Spleen (tissue), 11 donors: ENCODE data around the gene E2F3. TPM values are rescaled to one million over a fixed set of nuclear protein-coding genes. Genes with fewer than 3 reads are reported as not detected.

ENCODE experiments used
- DNase-seq: peaks from one replicate; pipeline ENCODE4 v3.0.0-alpha.2; 2020
- H3K27ac ChIP-seq, 8 donors: fragments of 200-600 bp; sonication (generic) in 7 of 8; 1 replicate in 4 of 8; 2 replicates in 4 of 8; pipeline versions ENCODE4 v1.5.0 to v1.8.0; 2016 to 2021; ENCODE audit warnings: inconsistent platforms in 4 of 8, mild to moderate bottlenecking in 4 of 8, moderate library complexity in 1 of 8
- H3K27me3 ChIP-seq, 7 donors: fragments of 200-600 bp; sonication (generic) in 6 of 7; replicated peaks in 1 of 7; 1 replicate in 4 of 7; 2 replicates in 3 of 7; pipeline versions ENCODE4 v1.5.0 to v1.8.0; 2016 to 2021; ENCODE audit warnings: inconsistent platforms in 3 of 7, mild to moderate bottlenecking in 1 of 7
- H3K36me3 ChIP-seq, 6 donors: fragments of 200-600 bp; sonication (generic) in 5 of 6; 1 replicate in 4 of 6; 2 replicates in 2 of 6; pipeline versions ENCODE4 v1.5.0 to v1.8.0; 2016 to 2021; ENCODE audit warnings: inconsistent platforms in 2 of 6
- H3K4me1 ChIP-seq, 6 donors: fragments of 200-600 bp; sonication (generic) in 5 of 6; 1 replicate in 3 of 6; 2 replicates in 3 of 6; pipeline versions ENCODE4 v1.5.0 to v1.8.0; 2016 to 2021; ENCODE audit warnings: inconsistent platforms in 3 of 6
- H3K4me3 ChIP-seq, 8 donors: fragments of 200-600 bp; sonication (generic) in 7 of 8; 1 replicate in 4 of 8; 2 replicates in 4 of 8; pipeline versions ENCODE4 v1.5.0 to v1.8.0; 2016 to 2021; ENCODE audit warnings: inconsistent platforms in 4 of 8, mild to moderate bottlenecking in 4 of 8, moderate library complexity in 2 of 8
- H3K9me3 ChIP-seq, 8 donors: fragments of 200-600 bp; sonication (generic) in 7 of 8; 1 replicate in 4 of 8; 2 replicates in 4 of 8; pipeline versions ENCODE4 v1.5.0 to v1.8.0; 2016 to 2021; ENCODE audit warnings: inconsistent platforms in 4 of 8
- CTCF ChIP-seq, 11 experiments: fragments of 200-600 bp in 7 of 11; fragments of 450-650 bp in 4 of 11; sonication (generic) in 4 of 11; IDR thresholded peaks in 8 of 11; conservative IDR thresholded peaks in 3 of 11; 1 replicate in 7 of 11; 2 replicates in 4 of 11; pipeline versions ENCODE4 v1.4.0 to v1.8.0; 2016 to 2021; ENCODE audit warnings: antibody characterized with exemption in 11 of 11, inconsistent platforms in 4 of 11, mild to moderate bottlenecking in 1 of 11
- POLR2A ChIP-seq, 3 donors: fragments of 450-650 bp; IDR thresholded peaks; one replicate each; pipeline ENCODE4 v1.5.1; 2017; ENCODE audit warnings: antibody characterized with exemption in 3 of 3, mild to moderate bottlenecking in 1 of 3
- POLR2AphosphoS5 ChIP-seq, 3 donors: sonication (generic); formaldehyde crosslinking; IDR thresholded peaks; one replicate each; pipeline ENCODE4 v1.5.1; 2017; ENCODE audit warnings: antibody characterized with exemption in 3 of 3
- WGBS, 5 donors: extraction: QIAGEN DNeasy Blood & Tissue Kit in 3 of 5; methylation state at CpG; one replicate each; pipeline versions ENCODE4 v1.1.5 to v1.1.7; 2013 to 2018; 5-methylcytosine and 5-hydroxymethylcytosine counted together
- intact Hi-C: fragments of 100-400 bp; cut with DNase I; formaldehyde crosslinking; loops from one replicate; pipeline ENCODE4 v1.15.0; 2023; ENCODE audit warnings: low total_unique reads
- polyA plus RNA-seq, 3 donors: library from polyadenylated mRNA; stranded (reverse); fragments of 200-250 nt; gene quantifications; one replicate each; pipeline ENCODE4 v1.2.1, GENCODE V29; 2013
- total RNA-seq, 7 donors: library from RNA; depleted of rRNA in 3 of 7; stranded (reverse); fragments of >200 nt in 3 of 7; fragmentation: NEBNext Ultra II Directional in 4 of 7; extraction: Animal tissue kit (Norgen Biotek cat#: 25700) in 4 of 7; gene quantifications; one replicate each; pipeline versions ENCODE4 v1.1.0 to v1.2.1, GENCODE V29; 2016 to 2021
- donor health status: healthy with polysubstance abuse.
- donor health status: DM: no; HTN: no; CAD: no; lungs with moderate emphysema.
- donor health status: DM: no; HTN: no; CAD: no.
- donor health status: Bipolar disorder and iron deficiency.
- donor health status: healthy.
- donor health status: DM: no; HTN: no; CAD: no.
- donor health status: DM: yes; HTN: yes; CAD: no.

E2F3 gene
- total and polyA plus RNA-seq, 10 donors = 5.8 to 22.9 (median 14.8) TPM

- no peaks in the 10 kb centered on the region for H3K9me3 ChIP-seq
- no peaks in the 10 kb centered on the region for H3K27me3 ChIP-seq
- no peak for DNase-seq
- H3K27ac ChIP-seq = peak overlapping the region in 4 of 8 donors; percentile 32 to 88 (median 51)
- 34 to 48% (median 42%) methylated on average over 6 of the region's 6 CpGs for WGBS, 5 donors
- TF ChIP-seq CTCF (IDR thresholded peaks at IDR 0.05 in 8 of 11, conservative IDR thresholded peaks at IDR 0.05 in 3 of 11) (no peak), POLR2A (IDR thresholded peaks at IDR 0.05) (no peak), POLR2AphosphoS5 (IDR thresholded peaks at IDR 0.05) (no peak)
- peaks cover 0 to 57% (median 29%) of the 10 kb centered on the region in 6 donors for H3K4me1 ChIP-seq
- intact Hi-C loops = no loop called here
- no peak overlapping the region for H3K4me3 ChIP-seq
- peaks cover 0 to 26% (median 0%) of the 10 kb centered on the region in 6 donors for H3K36me3 ChIP-seq
Measured at GRCh38 chr6:20427856-20428255, 26.2 kb downstream of the E2F3 start.

- intact Hi-C loops = no loop called here
- Histone ChIP-seq H3K4me3 (no peak overlapping the region), H3K36me3 (peaks cover 0 to 30% (median 0%) of the 10 kb centered on the region in 6 donors), H3K27ac (no peak overlapping the region), H3K27me3 (no peaks in the 10 kb centered on the region), H3K9me3 (no peaks in the 10 kb centered on the region), H3K4me1 (peaks cover 0 to 14% (median 1%) of the 10 kb centered on the region in 6 donors)
- WGBS, 5 donors = 95 to 98% (median 97%) methylated on average over 5 of the region's 5 CpGs
- TF ChIP-seq POLR2A (IDR thresholded peaks at IDR 0.05) (no peak), POLR2AphosphoS5 (IDR thresholded peaks at IDR 0.05) (no peak)
- DNase-seq = no peak
Measured at GRCh38 chr6:20432692-20433091, 31.0 kb downstream of the E2F3 start.

GRCh38 chr6:20433321-20433720 is 31.6 kb downstream of the E2F3 start:
- intact Hi-C loops = no loop called here
- H3K4me3 ChIP-seq = no peak overlapping the region
- no peaks in the 10 kb centered on the region for H3K27me3 ChIP-seq

GRCh38 chr6:20433929-20434328 is 32.2 kb downstream of the E2F3 start:
- H3K36me3 ChIP-seq = peaks cover 0 to 30% (median 0%) of the 10 kb centered on the region in 6 donors
- H3K4me3 ChIP-seq = no peak overlapping the region
- 84 to 93% (median 89%) methylated on average over 2 of the region's 2 CpGs for WGBS, 5 donors
- peaks cover 0 to 5% (median 0%) of the 10 kb centered on the region in 6 donors for H3K4me1 ChIP-seq
- H3K9me3 ChIP-seq = no peaks in the 10 kb centered on the region
- DNase-seq = no peak
- TF ChIP-seq CTCF (IDR thresholded peaks at IDR 0.05 in 8 of 11, conservative IDR thresholded peaks at IDR 0.05 in 3 of 11) (no peak), POLR2A (IDR thresholded peaks at IDR 0.05) (no peak), POLR2AphosphoS5 (IDR thresholded peaks at IDR 0.05) (no peak)
- H3K27ac ChIP-seq = no peak overlapping the region
- intact Hi-C loops = no loop called here
- H3K27me3 ChIP-seq = no peaks in the 10 kb centered on the region

More at GRCh38 chr6:20433321-20433720, 31.6 kb downstream of the E2F3 start:
- Histone ChIP-seq H3K36me3 (peaks cover 0 to 30% (median 0%) of the 10 kb centered on the region in 6 donors), H3K27ac (no peak overlapping the region), H3K9me3 (no peaks in the 10 kb centered on the region), H3K4me1 (peaks cover 0 to 7% (median 0%) of the 10 kb centered on the region in 6 donors)
- 87 to 96% (median 91%) methylated on average over 3 of the region's 3 CpGs for WGBS, 5 donors
- TF ChIP-seq CTCF (IDR thresholded peaks at IDR 0.05 in 8 of 11, conservative IDR thresholded peaks at IDR 0.05 in 3 of 11) (no peak), POLR2AphosphoS5 (IDR thresholded peaks at IDR 0.05) (no peak), POLR2A (IDR thresholded peaks at IDR 0.05) (no peak)
- DNase-seq = no peak
